Measurements from ENCODE around the gene TMEM11. TPM values are rescaled to one million over a fixed set of nuclear protein-coding genes. Genes with fewer than 3 reads are reported as not detected.

TMEM11 gene
- total RNA-seq, 1 experiment from 2014 or later = 23.4 TPM

DNA sequence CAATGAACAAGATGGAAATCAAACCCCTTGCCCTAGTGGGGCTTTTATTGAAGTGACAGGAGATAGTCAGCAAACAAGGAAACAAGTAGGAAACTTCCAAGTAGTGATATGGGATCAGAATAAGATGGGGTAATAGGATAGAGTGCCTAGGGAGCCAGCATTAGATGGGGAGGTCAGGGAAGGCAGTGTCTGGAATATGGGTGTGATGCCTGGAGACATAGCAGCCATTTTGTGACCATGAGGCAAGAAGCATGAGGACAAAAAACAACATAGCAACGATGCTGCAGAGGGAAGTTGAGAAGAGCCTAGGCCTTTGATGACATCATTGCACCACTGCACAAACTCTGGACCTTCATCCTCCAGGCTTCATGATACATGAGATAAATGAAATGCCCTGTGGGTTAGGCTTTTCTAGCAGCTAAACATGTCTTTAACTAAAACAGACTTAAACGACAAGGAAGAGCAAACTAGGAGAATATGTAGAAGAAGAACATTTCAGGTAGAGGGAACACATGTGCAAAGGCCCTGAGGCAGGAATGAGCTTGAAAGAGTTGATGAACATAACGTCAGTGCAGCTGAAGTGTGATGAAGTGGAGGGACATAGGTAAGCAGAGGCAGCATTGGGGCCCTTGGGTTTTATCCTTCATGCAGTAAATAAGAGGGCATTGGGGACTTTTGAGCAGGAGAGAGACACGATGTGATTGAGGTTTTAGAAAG, 18.2 kb upstream of the TMEM11 start:
- TF ChIP-seq, protein P1, sequence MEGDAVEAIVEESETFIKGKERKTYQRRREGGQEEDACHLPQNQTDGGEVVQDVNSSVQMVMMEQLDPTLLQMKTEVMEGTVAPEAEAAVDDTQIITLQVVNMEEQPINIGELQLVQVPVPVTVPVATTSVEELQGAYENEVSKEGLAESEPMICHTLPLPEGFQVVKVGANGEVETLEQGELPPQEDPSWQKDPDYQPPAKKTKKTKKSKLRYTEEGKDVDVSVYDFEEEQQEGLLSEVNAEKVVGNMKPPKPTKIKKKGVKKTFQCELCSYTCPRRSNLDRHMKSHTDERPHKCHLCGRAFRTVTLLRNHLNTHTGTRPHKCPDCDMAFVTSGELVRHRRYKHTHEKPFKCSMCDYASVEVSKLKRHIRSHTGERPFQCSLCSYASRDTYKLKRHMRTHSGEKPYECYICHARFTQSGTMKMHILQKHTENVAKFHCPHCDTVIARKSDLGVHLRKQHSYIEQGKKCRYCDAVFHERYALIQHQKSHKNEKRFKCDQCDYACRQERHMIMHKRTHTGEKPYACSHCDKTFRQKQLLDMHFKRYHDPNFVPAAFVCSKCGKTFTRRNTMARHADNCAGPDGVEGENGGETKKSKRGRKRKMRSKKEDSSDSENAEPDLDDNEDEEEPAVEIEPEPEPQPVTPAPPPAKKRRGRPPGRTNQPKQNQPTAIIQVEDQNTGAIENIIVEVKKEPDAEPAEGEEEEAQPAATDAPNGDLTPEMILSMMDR (IDR thresholded peaks at IDR 0.05) = no peak
- no peak for TF ChIP-seq SIN3A (IDR thresholded peaks at IDR 0.05; ENCODE audit: borderline replicate concordance, insufficient read depth, low read depth, low read length)
- TF ChIP-seq, protein P2, sequence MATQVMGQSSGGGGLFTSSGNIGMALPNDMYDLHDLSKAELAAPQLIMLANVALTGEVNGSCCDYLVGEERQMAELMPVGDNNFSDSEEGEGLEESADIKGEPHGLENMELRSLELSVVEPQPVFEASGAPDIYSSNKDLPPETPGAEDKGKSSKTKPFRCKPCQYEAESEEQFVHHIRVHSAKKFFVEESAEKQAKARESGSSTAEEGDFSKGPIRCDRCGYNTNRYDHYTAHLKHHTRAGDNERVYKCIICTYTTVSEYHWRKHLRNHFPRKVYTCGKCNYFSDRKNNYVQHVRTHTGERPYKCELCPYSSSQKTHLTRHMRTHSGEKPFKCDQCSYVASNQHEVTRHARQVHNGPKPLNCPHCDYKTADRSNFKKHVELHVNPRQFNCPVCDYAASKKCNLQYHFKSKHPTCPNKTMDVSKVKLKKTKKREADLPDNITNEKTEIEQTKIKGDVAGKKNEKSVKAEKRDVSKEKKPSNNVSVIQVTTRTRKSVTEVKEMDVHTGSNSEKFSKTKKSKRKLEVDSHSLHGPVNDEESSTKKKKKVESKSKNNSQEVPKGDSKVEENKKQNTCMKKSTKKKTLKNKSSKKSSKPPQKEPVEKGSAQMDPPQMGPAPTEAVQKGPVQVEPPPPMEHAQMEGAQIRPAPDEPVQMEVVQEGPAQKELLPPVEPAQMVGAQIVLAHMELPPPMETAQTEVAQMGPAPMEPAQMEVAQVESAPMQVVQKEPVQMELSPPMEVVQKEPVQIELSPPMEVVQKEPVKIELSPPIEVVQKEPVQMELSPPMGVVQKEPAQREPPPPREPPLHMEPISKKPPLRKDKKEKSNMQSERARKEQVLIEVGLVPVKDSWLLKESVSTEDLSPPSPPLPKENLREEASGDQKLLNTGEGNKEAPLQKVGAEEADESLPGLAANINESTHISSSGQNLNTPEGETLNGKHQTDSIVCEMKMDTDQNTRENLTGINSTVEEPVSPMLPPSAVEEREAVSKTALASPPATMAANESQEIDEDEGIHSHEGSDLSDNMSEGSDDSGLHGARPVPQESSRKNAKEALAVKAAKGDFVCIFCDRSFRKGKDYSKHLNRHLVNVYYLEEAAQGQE (IDR thresholded peaks at IDR 0.05; ENCODE audit: insufficient read depth in 1 of 2, low read depth in 2 of 2, low read length in 1 of 2) = no peak
- TF ChIP-seq POLR2AphosphoS5 (IDR thresholded peaks at IDR 0.05; ENCODE audit: low read depth, low read length) = no peak
- TF ChIP-seq TCF7L2 (IDR thresholded peaks at IDR 0.05; ENCODE audit: low read depth, low read length) = no peak
- ChIA-PET POLR2A (no interaction called here), CTCF (no interaction called here)
- no TSS peak for BruUV-seq (replicated peaks)
- no peak for DNase-seq (ENCODE audit: low read depth, low spot score)
- no peaks in the 10 kb centered on the region for H3K36me3 ChIP-seq (ENCODE audit: control insufficient read depth, insufficient read depth, low read length)
- in situ Hi-C loops (cut with HindIII; ENCODE audit: low pct_unique_long_range_greater_than_20kb, low sequenced_read_pairs) (no loop called here), intact Hi-C loops (cut with micrococcal nuclease; ENCODE audit: unreplicated experiment) (no loop called here)
- no peak overlapping the region for H3K27ac ChIP-seq (ENCODE audit: low read length)
- no peaks in the 10 kb centered on the region for H3K4me1 ChIP-seq (ENCODE audit: control insufficient read depth, insufficient read depth, low read length)
- no peaks in the 10 kb centered on the region for H3K27me3 ChIP-seq (ENCODE audit: control insufficient read depth, insufficient read depth, low read length)
- no peaks in the 10 kb centered on the region for H3K9me3 ChIP-seq (ENCODE audit: control insufficient read depth, insufficient read depth, low read depth, low read length)
- H3K4me3 ChIP-seq (ENCODE audit: low read depth in 2 of 2, low read length in 2 of 2) = no peak overlapping the region
- ATAC-seq = no peak

DNA sequence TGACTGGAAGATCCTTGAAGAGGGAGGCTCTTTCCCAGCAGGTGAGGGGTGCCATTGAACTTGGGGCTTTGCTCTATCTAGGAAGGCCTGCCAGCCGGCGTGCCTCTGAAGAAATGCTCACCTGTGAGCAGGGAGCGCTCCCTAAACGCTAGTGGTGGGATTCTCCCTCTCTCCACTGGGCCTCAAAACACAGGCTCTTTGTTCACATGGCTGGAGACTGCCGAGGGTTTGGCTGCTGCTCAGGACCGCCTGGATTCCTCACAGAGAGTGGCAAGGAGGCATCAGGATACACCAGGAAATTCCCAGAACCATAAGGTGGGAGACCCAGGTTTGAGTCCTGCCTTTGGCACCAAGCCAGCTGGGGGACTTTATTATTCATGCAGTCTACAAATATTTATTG, 17.6 kb upstream of the TMEM11 start:
- intact Hi-C loops (cut with micrococcal nuclease; ENCODE audit: unreplicated experiment) = no loop called here
- in situ Hi-C loops (cut with HindIII; ENCODE audit: low pct_unique_long_range_greater_than_20kb, low sequenced_read_pairs) = no loop called here
- no peak overlapping the region for H3K27ac ChIP-seq (ENCODE audit: low read length)
- no peak overlapping the region for H3K4me3 ChIP-seq (ENCODE audit: low read depth in 2 of 2, low read length in 2 of 2)
- no peaks in the 10 kb centered on the region for H3K27me3 ChIP-seq (ENCODE audit: control insufficient read depth, insufficient read depth, low read length)
- no peak for ATAC-seq
- no peaks in the 10 kb centered on the region for H3K36me3 ChIP-seq (ENCODE audit: control insufficient read depth, insufficient read depth, low read length)
- H3K9me3 ChIP-seq (ENCODE audit: control insufficient read depth, insufficient read depth, low read depth, low read length) = no peaks in the 10 kb centered on the region
- BruUV-seq (replicated peaks) = no TSS peak
- ChIA-PET POLR2A (no interaction called here), CTCF (interaction anchor here (0.5 kb wide), 1 partner anchor 208 kb away, joined by 12 read pairs; no protein-coding TSS in a partner anchor)
- TF ChIP-seq, protein P1 (IDR thresholded peaks at IDR 0.05) = no peak
- no peak for TF ChIP-seq SIN3A (IDR thresholded peaks at IDR 0.05; ENCODE audit: borderline replicate concordance, insufficient read depth, low read depth, low read length)
- DNase-seq (ENCODE audit: low read depth, low spot score) = no peak
- no peaks in the 10 kb centered on the region for H3K4me1 ChIP-seq (ENCODE audit: control insufficient read depth, insufficient read depth, low read length)
